Posterior vena cava (tissue), 2 donors: ENCODE data around the gene PDE7B. TPM values are rescaled to one million over a fixed set of nuclear protein-coding genes. Genes with fewer than 3 reads are reported as not detected.

Source experiments
- DNase-seq: peaks from one replicate; pipeline ENCODE4 v3.0.0-alpha.2; 2020; ENCODE audit warnings: low spot score
- intact Hi-C, 2 donors: fragments of 100-400 bp; cut with DNase I; formaldehyde crosslinking; loops; one replicate each; pipeline versions ENCODE4 v1.14.1 to v1.14.2; 2022 to 2023
- total RNA-seq, 2 donors: library from RNA; stranded (reverse); fragmentation: NEBNext Ultra II Directional; extraction: Animal tissue kit (Norgen Biotek cat#: 25700); gene quantifications; one replicate each; pipeline ENCODE4 v1.2.1, GENCODE V29; 2021
- donor health status: DM: yes; HTN: yes; CAD: no.
- donor health status: DM: yes; HTN: yes; CAD: no.

Gene PDE7B
- total RNA-seq, 2 donors from 2014 or later: 5.9 to 7.2 TPM

DNA sequence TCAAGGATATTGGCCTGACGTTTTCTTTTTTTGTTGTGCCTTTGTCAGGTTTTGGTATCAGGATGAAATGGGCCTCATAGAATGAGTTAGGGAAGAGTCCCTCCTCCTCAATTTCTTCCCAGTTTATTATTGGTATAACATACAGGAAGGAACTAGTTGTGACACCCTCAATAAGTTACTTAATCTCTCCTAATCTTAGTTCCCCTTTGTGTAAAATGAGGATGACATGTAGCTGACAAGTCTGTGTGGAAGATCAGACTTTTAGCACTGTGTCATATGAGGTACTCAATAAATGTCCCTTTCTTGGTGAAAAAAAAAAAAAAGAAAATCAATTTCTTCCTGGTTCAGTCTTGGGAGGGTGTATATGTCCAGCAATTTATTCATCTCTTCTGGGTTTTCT, 155.8 kb downstream of the PDE7B start:
- DNase-seq: no peak
- intact Hi-C loops: no loop called here

DNA sequence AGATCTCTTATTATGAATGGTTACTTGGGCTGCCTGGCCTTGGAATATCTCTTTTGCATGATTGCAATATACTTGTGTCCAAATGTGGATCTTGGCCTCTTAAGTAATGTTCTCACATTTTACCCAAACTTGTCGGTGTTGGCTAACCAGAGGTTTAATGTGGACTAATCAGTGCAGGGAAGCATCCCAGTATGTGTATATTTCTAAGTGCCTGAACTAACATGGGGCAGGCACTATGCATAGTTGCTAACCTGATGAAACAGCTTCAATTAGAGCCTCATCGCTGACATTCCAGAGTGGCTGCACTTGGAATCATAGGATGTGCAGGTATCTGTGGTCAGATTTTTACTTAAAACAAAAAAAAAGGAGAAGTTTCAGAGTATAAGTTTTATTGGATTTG, 160.0 kb downstream of the PDE7B start:
- DNase-seq: no peak
- intact Hi-C loops: no loop called here

DNA sequence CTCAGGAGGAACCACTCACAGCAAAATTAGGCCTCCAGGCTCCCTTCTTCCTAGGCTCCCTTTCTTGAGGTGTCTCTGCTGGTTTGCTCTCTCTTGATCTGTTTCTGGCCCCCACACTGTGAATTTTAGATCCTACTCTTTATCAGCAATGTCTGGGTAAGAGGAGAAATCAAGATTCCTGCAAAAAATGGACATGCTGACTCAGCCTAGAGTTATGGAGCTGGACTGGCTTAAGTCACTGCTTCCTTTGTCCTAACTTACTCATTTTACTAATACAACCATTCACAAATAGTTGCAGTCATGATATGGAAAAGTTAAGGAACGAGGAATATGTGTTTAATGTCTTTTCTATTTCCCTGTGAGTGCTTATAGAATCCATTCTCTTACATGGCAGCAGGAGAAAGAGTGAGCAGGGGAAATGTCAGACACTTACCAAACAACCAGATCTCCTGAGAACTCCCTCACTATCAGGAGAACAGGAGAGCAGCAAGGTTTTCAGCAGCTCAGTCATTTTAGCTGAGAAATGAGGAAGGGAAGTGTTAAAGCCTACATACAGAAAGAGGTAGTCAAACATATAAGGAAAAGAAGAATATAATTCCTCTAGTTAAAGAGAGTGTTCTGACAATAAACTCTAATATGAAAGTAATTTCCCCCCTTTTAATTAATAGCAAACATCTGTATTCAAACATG, 160.8 kb downstream of the PDE7B start:
- no peak for DNase-seq

DNA sequence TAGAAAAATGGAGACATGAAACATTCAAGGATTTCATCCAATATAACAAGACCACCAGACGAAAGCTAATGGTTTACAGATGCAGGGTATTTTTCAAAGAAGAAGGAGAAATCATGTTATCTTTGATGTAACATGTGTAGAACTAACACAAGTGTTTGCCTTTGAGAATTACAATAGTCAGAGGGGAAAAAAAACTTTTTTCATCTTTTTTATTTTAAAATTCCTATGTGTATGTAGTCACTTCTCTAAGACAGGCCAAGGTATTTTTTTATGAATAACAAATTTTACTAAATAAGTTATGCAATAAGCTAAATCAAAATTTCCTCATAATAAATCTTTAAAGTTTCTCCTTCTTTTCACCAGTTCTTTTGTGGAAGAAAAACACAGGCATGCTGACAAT, 161.4 kb downstream of the PDE7B start:
- intact Hi-C loops: no loop called here

More for the DNA sequence above, 160.8 kb downstream of the PDE7B start:
- intact Hi-C loops: no loop called here

DNA sequence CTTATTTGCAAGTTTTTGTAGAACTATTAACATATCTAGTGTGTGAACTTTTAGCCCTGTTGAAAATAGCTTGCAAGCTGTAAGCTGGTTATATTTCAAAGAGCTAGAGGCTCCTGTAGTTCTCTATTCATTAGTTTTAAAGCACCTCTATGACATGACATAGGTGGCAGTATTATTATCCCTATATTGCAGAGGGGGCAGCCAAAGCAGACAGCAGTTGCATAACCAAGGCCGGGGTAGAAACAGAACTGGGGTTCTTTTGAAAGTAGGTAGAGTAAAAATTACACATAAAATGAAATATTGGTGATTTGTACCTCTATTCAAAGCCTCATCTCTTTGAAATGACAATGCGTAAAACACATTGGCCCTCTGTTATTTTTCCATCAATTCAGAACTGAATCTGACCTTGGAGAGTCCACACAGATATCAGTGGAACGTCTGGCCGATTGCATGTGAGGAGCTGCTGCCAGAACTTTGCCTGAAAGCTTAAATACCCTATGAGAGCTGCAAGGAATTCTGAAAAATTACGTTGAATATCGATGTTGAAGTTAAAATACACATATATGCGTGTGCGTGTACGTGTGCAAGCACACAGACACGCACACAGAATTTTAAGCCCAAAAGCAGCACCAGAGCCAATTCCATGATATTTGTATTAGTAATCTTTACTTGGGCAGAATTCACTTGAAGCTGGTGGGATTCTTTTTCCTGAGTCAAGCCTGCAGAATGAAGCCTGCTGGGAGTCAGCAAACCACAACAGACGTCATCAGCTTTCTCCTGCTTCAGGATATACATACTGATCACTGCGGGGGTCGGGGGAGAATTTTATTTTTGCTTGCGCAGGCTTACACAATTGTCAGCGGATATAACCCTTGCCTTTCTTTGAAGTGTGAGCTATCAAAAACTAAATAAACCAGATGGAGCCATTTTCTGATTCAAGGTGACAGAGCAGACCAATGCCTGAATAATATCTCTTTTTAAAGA, 163.2 kb downstream of the PDE7B start:
- DNase-seq: no peak
- intact Hi-C loops: no loop called here

More for the DNA sequence above, 161.4 kb downstream of the PDE7B start:
- no peak for DNase-seq

DNA sequence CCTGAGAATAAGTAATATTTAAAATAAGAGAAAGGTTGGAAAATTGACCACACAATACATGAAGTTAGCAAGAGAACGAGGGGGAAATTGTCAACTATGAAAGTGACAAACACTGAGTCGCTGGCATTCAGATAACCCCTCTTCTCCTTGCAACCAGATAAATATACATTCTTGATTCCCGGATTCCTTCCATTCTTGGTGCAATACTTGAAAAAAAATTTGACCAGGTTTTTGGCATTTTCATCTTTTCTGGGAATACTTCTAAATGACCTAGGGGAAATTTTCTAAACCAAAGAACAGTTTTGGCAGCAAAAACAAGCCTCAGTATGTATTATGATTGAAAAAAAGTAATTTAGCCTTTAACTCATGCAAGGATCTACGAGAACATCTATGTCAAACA, 164.0 kb downstream of the PDE7B start:
- no peak for DNase-seq
- intact Hi-C loops: no loop called here

DNA sequence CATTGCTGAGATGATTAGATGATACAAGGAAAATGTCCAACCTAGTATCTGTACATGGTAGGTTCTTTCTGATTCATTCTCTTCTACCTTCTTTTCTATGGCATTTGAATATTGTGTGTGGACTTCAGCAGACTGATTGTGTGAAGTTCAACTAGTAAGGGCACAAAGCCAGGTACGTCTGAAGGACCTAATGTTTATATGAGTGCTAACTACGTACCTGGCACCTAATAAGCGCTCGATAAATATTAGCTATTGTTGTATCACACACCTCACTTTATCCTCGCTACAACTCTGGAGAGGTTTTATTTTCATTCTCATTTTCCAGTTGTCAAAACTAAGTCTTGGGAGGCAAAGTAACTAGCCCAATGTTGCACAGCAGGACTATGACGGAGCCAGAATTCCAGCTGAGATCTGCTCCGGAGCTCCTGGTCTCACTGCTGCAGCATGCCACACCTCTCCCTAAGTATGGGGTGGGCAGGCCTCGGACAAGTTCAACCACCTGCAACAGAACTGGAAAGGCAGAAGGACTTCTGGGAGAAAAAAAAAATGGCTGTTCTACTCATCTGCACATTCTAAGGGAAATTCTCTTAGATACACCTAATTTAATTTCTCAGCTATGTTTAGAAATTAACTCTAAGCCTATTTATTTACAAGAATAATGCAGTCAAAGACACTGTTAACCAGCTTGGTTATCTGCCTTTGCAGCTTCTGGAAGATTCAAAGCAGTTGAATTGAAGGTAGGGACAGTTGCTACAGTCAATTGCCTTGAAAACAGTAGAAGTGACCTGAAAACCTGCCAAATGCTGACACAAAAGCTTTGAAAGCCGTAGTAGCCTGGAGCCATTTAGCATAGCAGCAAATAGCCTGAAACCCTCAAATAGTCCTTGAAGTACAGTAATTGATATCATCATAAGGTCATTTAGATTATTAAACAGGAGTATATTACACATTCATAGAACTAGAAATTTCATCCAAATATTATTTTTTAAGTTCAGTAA, 165.0 kb downstream of the PDE7B start:
- DNase-seq: no peak
- intact Hi-C loops: no loop called here

DNA sequence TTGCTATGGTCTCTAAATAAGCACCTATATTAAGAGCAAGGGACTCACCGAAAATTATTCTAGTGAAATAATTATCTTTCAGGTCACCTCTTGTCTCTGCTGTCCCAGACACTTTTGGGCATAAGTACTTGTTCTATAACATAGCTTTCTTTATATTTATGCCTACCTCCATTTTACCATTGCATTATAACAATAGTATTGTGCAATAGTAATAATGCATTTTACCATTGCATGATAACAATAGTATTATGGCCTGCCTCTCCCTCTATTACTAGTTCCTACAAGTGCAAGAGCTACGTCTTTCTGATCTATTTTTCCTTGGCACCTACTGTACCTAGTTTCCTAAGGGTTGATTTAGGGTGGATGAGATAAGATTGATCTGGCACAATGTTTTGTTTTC, 169.2 kb downstream of the PDE7B start:
- DNase-seq: no peak
- intact Hi-C loops: no loop called here

DNA sequence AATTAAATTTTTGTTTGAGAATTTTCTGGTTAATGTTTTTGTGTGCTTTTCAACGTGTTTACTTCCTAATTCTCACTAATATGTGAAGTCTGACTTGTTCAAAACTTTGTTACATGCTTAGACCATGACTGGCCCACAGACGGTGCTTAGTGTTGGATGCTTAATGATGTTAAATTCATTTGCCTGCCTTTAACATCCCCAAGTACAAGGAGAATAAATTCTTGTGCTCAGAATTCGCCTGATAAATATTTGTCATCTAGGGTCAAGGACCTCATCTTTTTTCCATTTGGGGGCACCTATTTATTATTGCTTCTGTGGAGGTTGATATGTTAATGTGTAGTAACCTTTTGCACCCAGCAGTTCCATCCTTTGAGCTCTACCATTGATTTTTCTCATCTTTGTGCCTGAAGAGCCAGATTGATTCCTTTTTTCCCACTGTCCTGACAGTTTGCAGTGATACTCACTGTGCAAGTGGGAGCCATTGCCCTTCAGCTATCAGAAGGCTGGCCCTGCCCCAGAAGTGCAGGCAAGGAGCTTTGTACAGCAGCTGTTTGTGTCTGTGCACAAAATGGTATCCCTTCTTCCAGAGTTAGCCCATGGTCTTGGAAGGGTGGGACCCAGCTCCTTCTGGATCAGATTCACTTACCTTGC, 170.8 kb downstream of the PDE7B start:
- no peak for DNase-seq
- intact Hi-C loops: no loop called here

DNA sequence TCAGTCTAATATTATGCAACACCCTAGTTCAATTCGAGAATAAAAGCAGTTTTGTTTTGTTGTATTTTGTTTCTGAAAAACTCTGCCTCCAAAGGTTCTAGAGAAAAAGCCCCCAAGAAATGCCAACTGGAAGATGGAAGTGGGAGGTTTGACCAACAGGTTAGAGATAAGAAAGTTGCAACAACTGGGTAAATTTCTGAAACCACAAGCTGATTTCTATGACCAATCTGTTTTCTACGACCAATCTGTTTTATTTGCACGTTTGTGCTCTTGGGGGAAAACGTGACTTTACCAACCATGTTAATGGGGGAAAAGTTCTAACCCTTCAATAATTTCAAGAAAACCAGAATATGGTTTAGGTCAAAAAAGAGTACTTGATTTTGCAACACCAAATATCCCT, 173.2 kb downstream of the PDE7B start:
- intact Hi-C loops: no loop called here
- no peak for DNase-seq

DNA sequence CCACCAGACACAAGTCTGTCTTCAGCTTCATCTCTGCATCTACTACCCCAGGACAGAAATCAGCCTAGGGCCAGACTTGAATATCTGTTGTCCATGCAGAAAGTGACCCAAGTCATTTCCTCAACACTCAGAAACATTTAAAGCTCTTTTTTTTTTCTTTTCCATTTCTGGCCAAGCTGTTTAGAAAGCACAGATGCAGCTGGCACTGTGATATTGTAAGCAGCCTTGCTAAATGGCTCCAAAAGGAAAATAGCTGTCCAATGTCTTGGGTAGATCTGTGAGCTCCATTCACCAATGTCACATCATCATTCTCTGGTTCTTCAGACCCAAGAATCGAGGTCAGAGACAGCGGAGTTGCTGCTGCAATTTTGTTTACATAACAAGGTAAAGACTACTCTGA, 174.2 kb downstream of the PDE7B start:
- no peak for DNase-seq
- intact Hi-C loops: no loop called here

DNA sequence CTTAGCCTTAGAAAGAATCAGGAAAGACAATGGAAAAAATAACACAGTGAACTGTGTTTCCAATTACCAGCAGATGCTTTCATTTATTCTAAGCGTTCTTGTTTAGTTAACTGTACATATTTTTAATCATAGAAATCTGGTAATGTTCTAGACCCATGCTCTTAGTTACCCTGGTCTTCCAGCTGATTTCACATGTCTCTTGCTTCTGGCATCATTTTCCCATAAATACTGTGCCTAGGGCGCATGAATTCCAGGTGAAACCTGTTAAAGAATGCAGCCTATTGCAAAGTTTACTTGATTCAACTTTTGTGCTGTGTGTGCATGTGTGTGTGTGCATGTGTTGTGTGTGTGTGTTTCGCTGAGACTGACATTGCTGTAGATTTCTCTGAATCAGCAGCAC, 178.6 kb downstream of the PDE7B start:
- no peak for DNase-seq
- intact Hi-C loops: no loop called here

DNA sequence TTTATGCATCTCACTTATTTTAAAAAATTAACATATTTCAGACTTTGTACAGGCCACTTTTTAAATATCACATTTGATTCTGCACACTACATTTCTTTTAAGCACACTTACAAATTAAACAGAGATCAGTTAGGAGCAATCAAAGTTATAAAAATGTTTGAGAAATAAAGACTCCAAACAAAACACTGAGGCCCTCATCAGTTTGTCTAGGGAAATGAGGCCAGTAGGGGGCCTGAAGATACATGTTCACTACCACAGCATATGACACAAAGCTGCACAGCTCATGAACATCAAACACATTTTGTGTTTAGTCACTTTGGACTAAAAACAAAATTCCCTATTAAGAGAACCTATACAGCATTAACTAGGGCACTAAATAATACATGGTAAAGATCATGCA, 180.5 kb downstream of the PDE7B start:
- DNase-seq: no peak
- intact Hi-C loops: no loop called here

DNA sequence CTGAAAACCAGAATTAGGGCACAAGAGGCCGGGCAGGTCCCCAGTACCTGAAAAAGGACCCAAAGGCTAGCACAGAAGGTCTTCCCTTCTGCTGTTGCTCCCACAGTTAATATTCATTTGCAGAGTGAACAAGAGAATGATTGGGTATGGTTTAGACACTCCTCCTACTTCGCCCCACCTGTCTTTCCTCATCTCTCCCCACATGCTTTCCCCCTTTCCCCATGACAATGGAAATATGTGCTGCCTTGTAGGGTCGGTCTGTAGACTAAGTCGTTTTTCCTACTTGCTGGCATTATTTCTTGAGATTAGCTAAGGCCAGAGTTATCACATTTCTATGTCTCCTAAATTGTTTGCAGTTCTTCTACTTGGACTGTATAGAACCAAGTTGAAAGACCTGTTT, 181.9 kb downstream of the PDE7B start:
- DNase-seq: no peak
- intact Hi-C loops: no loop called here

DNA sequence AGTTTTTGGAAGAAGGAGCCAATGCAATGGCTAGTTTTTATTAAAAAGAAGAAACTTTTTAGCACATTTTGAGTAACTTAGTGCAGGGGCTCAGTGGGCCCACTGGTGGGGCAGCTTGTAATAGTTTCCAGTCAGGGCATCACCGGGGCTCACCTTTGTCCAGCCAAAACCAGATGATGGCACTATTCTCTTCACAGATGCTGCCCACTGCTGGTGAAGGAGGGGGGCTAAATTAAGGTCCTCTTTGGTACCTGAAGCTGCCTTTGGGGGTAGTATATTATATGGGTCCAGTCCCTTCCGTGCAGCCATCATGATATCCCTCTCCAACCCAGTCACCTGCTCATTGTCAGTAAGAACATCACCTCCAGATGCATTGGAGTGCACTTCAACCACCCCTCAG, 182.9 kb downstream of the PDE7B start:
- DNase-seq: no peak
- intact Hi-C loops: no loop called here

DNA sequence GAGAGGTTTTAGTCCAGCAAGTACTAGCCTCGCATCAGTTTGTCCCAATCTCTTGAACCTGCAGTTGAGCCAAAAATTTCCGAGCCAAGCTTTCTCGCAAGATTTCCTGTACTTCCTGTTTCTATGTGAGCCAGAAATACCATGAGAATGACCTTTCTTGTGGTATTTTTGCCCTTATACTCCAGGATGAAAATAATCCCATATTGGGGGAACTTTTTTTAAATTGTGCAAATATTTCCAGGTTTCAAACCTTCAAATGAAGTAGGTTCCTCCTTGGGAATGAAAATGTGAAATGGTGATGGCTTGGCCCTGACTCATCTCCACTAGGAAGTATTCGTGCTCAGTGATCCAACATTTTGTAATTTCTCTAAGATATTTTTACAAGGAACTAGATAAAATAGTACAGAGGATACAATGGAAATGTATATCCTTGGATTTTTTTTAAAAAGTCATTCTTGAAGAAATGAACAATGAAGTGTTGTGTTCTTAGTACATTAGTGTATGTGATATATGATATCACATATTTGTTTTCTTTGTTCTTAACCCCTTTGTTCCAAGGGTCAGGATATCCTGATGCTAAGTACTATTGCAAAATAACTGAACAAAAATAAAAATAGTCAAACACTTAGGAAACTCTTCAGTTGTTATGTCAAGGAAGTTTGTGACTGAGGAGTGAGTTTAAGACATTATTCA, 184.0 kb downstream of the PDE7B start:
- DNase-seq: no peak
- intact Hi-C loops: no loop called here

DNA sequence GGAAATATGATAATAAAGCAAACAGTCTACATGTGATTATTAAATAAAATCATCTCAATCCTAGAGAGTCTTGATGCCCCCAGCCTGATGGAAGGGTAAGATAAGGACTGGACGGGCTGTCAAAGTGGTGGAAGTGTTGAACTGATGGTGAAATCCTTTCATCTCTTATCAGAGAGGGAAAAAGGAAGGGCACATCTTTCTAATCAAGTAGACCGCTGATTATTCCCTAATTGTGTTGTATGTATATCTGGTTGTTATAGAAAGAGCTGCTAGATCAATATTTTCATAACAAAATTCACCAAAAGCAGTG, 184.5 kb downstream of the PDE7B start:
- intact Hi-C loops: no loop called here
- DNase-seq: no peak

DNA sequence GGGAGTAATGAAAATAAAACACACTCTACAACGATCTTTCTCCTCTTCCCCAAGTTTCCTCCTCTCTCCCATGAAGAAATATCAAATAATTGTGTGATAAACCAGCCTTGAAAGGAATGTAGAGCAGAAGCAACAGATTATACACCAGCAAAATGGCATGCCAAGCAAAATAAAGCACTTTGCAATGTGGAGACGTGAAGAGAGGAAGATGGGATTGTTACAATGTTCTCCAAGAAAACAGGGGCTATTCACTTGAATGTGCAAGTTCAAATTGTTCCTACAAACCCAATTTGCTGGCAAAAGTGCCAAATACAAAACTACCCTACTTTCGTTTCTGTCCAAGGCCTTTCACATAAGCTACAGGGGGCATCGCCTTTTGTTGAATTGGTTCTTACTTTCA, 185.1 kb downstream of the PDE7B start:
- no peak for DNase-seq
- intact Hi-C loops: no loop called here
